ENCODE results near the gene CFAP410.

DNA sequence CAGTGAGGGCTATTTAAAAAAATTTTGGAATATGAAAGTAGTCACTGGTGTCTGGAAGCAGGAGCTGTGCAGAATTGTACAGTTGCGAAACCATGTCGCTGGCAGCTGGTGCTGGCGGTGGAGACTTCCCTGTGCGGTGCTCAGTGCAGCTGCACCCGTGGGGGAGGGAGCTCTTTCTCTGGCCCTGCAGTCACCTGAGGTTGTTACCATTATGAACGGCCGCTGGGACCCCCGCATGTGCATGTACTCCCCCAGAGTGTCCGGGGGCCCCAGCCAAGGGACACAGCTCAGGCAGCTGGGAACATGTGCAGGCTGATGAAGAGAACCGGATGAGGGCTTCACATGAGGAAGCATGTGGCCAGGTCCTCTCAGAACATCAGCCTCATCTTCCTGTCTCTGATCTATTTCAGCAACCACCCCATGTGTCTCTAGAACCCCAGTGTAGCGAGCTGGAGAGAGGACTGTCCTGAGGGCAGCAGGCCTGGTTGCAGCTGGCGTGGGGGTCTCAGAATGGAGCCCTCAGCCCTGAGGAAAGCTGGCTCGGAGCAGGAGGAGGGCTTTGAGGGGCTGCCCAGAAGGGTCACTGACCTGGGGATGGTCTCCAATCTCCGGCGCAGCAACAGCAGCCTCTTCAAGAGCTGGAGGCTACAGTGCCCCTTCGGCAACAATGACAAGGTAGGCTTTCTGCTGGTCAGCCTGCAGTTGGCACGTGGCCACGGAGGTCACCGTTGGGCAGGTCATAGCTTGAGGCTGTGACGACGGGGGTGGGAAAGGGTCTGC, 14.2 kb upstream of the CFAP410 start, which contains the start of gene TRPM2:
- TF ChIP-seq, protein P1, sequence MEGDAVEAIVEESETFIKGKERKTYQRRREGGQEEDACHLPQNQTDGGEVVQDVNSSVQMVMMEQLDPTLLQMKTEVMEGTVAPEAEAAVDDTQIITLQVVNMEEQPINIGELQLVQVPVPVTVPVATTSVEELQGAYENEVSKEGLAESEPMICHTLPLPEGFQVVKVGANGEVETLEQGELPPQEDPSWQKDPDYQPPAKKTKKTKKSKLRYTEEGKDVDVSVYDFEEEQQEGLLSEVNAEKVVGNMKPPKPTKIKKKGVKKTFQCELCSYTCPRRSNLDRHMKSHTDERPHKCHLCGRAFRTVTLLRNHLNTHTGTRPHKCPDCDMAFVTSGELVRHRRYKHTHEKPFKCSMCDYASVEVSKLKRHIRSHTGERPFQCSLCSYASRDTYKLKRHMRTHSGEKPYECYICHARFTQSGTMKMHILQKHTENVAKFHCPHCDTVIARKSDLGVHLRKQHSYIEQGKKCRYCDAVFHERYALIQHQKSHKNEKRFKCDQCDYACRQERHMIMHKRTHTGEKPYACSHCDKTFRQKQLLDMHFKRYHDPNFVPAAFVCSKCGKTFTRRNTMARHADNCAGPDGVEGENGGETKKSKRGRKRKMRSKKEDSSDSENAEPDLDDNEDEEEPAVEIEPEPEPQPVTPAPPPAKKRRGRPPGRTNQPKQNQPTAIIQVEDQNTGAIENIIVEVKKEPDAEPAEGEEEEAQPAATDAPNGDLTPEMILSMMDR (IDR thresholded peaks at IDR 0.05): no peak
- TF ChIP-seq EZH2 (IDR thresholded peaks at IDR 0.05; ENCODE audit: borderline replicate concordance, insufficient read depth, low read depth, low read length, poor library complexity, severe bottlenecking): no peak

All from B cell (primary cell).